Ishikawa (cell line): Measurements from ENCODE around the gene EVI5.

Experiments used
- CEBPB ChIP-seq: IDR thresholded peaks from 2 replicates; pipeline ENCODE4 v1.6.1; 2012
- CREB1 ChIP-seq: IDR thresholded peaks from 2 replicates; pipeline ENCODE4 v1.6.1; 2012; ENCODE audit warnings: low read depth
- EGR1 ChIP-seq: IDR thresholded peaks from 2 replicates; pipeline ENCODE4 v1.6.1; 2012
- EP300 ChIP-seq: IDR thresholded peaks from 2 replicates; pipeline ENCODE4 v1.6.1; 2012; ENCODE audit warnings: borderline replicate concordance
- FOXM1 ChIP-seq: IDR thresholded peaks from 2 replicates; pipeline ENCODE4 v1.6.1; 2012; ENCODE audit warnings: low read depth, borderline replicate concordance
- MAX ChIP-seq: IDR thresholded peaks from 2 replicates; pipeline ENCODE4 v1.6.1; 2012
- NFIC ChIP-seq: IDR thresholded peaks from 2 replicates; pipeline ENCODE4 v1.6.1; 2012
- RAD21 ChIP-seq: IDR thresholded peaks from 2 replicates; pipeline ENCODE4 v1.6.1; 2012; ENCODE audit warnings: low read depth
- REST ChIP-seq: IDR thresholded peaks from 2 replicates; pipeline ENCODE4 v1.6.1; 2012; ENCODE audit warnings: low read depth, mild to moderate bottlenecking
- TAF1 ChIP-seq: IDR thresholded peaks from 2 replicates; pipeline ENCODE4 v1.6.1; 2012; ENCODE audit warnings: low read depth, mild to moderate bottlenecking
- TCF12 ChIP-seq: IDR thresholded peaks from 2 replicates; pipeline ENCODE4 v1.6.1; 2012; ENCODE audit warnings: low read depth
- TEAD4 ChIP-seq: IDR thresholded peaks from 2 replicates; pipeline ENCODE4 v1.6.1; 2012
- USF1 ChIP-seq: IDR thresholded peaks from 2 replicates; pipeline ENCODE4 v1.6.1; 2012
- YY1 ChIP-seq: IDR thresholded peaks from 2 replicates; pipeline ENCODE4 v1.6.1; 2012; ENCODE audit warnings: low read depth
- ZBTB7A ChIP-seq: IDR thresholded peaks from 2 replicates; pipeline ENCODE4 v1.6.1; 2012; ENCODE audit warnings: low read depth

Gene EVI5

GRCh38 chr1:92587445-92587844 lies 197.5 kb downstream of the EVI5 start:
- no peak for TF ChIP-seq MAX

GRCh38 chr1:92585831-92586230 lies 199.1 kb downstream of the EVI5 start:
- TF ChIP-seq MAX: no peak

- TF ChIP-seq TAF1 (no peak), ZBTB7A (no peak), FOXM1 (no peak), TEAD4 (no peak), EGR1 (no peak), TCF12 (no peak), YY1 (no peak), NFIC (no peak), CREB1 (no peak), MAX (no peak), CEBPB (no peak), RAD21 (no peak), USF1 (no peak), EP300 (no peak), REST (no peak)
Measured at GRCh38 chr1:92583821-92584760, 200.8 kb downstream of the EVI5 start.

- TF ChIP-seq EGR1: no peak
Measured at GRCh38 chr1:92577261-92577895, 207.5 kb downstream of the EVI5 start.

- no peak for TF ChIP-seq CREB1
- TF ChIP-seq TCF12: no peak
- TF ChIP-seq ZBTB7A: no peak
- TF ChIP-seq REST: no peak
- no peak for TF ChIP-seq CEBPB
- TF ChIP-seq USF1: no peak
- TF ChIP-seq TEAD4: no peak
- TF ChIP-seq YY1: no peak
- no peak for TF ChIP-seq FOXM1
- no peak for TF ChIP-seq MAX
- TF ChIP-seq RAD21: no peak
- no peak for TF ChIP-seq EP300
- TF ChIP-seq NFIC: no peak
- no peak for TF ChIP-seq EGR1
- TF ChIP-seq TAF1: no peak
Measured at GRCh38 chr1:92575123-92575522, 209.8 kb downstream of the EVI5 start.

- TF ChIP-seq MAX: no peak
- TF ChIP-seq TCF12: no peak
- TF ChIP-seq FOXM1: no peak
- no peak for TF ChIP-seq NFIC
- no peak for TF ChIP-seq EP300
- TF ChIP-seq USF1: no peak
- no peak for TF ChIP-seq REST
- no peak for TF ChIP-seq RAD21
- TF ChIP-seq CREB1: no peak
- no peak for TF ChIP-seq ZBTB7A
- TF ChIP-seq YY1: no peak
- TF ChIP-seq TEAD4: no peak
- TF ChIP-seq EGR1: no peak
- TF ChIP-seq CEBPB: no peak
Measured at GRCh38 chr1:92572520-92572919, 212.4 kb downstream of the EVI5 start.
